OCI-LY1 (cell line): ENCODE measurements around the gene KCNH2.
"Not testable (repeated sequence)": the region's sequence is repeated elsewhere in the genome, so short reads cannot be mapped to it uniquely, and the experiment has no call there.

Experiments
- EZH2 ChIP-seq: fragments of 200-600 bp; sonication (generic), shearing (Covaris generic); IDR thresholded peaks from 2 replicates; pipeline ENCODE4 v1.8.0; 2017; ENCODE audit warnings: borderline replicate concordance, mixed run types, mild to moderate bottlenecking, antibody characterized with exemption, low read length, moderate library complexity, mixed read lengths
- TF ChIP-seq, protein P1 (sequence below): fragments of 200-600 bp; sonication (generic), shearing (Covaris generic); IDR thresholded peaks from 2 replicates; pipeline ENCODE4 v1.5.1; 2017; ENCODE audit warnings: mild to moderate bottlenecking, antibody characterized with exemption, low read length, moderate library complexity, mixed read lengths

DNA sequence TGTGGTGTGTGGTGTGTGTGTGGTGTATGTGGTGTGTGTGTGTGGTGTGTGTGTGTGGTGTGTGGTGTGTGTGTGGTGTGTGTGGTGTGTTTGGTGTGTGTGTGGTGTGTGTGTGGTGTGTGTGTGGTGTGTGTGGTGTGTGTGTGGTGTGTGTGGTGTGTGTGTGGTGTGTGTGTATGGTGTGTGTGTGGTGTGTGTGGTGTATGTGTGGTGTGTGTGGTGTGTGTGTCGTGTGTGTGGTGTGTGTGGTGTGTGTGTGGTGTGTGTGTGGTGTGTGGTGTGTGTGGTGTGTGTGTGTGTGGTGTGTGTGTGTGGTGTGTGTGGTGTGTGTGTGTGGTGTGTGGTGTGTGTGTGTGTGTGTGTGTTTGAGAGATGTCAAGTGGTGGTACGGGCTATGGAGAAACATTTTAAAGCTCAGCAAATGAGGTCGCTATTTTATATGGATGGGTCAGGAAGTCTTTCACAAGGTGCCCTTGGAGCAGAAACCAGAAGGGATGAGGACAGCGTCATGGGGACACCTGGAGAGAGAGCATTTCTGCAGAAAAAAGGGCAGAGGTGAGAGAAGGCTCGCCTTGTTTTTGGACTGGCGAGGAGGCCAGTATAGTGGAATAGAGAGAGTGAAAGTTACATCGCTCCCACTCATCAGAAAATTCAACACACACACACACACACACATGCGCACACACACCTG lies 67.7 kb downstream of the KCNH2 start:
- TF ChIP-seq, protein P1, sequence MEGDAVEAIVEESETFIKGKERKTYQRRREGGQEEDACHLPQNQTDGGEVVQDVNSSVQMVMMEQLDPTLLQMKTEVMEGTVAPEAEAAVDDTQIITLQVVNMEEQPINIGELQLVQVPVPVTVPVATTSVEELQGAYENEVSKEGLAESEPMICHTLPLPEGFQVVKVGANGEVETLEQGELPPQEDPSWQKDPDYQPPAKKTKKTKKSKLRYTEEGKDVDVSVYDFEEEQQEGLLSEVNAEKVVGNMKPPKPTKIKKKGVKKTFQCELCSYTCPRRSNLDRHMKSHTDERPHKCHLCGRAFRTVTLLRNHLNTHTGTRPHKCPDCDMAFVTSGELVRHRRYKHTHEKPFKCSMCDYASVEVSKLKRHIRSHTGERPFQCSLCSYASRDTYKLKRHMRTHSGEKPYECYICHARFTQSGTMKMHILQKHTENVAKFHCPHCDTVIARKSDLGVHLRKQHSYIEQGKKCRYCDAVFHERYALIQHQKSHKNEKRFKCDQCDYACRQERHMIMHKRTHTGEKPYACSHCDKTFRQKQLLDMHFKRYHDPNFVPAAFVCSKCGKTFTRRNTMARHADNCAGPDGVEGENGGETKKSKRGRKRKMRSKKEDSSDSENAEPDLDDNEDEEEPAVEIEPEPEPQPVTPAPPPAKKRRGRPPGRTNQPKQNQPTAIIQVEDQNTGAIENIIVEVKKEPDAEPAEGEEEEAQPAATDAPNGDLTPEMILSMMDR: not testable (repeated sequence)
- TF ChIP-seq EZH2: not testable (repeated sequence)
